IMR-90 (cell line): Measurements from ENCODE around the gene SLC33A1. TPM values are rescaled to one million over a fixed set of nuclear protein-coding genes. Genes with fewer than 3 reads are reported as not detected.

ENCODE experiments used
- CHD1 ChIP-seq: IDR thresholded peaks from 2 replicates; pipeline ENCODE4 v1.6.1; 2012; ENCODE audit warnings: low read depth, low read length, improper control_type of control experiment
- MAFK ChIP-seq: IDR thresholded peaks from 2 replicates; pipeline ENCODE4 v1.6.1; 2012; ENCODE audit warnings: low read depth, low read length, improper control_type of control experiment
- NFE2L2 ChIP-seq: fragments of 150-350 bp; IDR thresholded peaks from 2 replicates; pipeline ENCODE4 v1.6.1; 2016; ENCODE audit warnings: low read depth, mild to moderate bottlenecking, low read length
- USF2 ChIP-seq: fragments of 150-350 bp; IDR thresholded peaks from 2 replicates; pipeline ENCODE4 v1.6.1; 2017; ENCODE audit warnings: mild to moderate bottlenecking, antibody characterized with exemption, low read length, low read depth
- polyA plus RNA-seq, 3 experiments: library from polyadenylated mRNA; depleted of rRNA; stranded (reverse); fragments of >200 nt; gene quantifications; 2 replicates each; pipeline ENCODE4 v1.2.3, GENCODE V29; 2012; ENCODE audit warnings: low replicate concordance in 1 of 3
- total RNA-seq: library from RNA; depleted of rRNA; stranded (reverse); fragments of >200 nt; gene quantifications from 2 replicates; pipeline ENCODE4 v1.2.3, GENCODE V29; 2012

Gene SLC33A1
- total and polyA plus RNA-seq, 2 of the 4 experiments (the other 2 are of a cell fraction): 12.9 to 32.4 TPM

GRCh38 chr3:155870133-155870944 lies 16.1 kb upstream of the SLC33A1 start, which contains the start of gene GMPS (continued):
- TF ChIP-seq USF2: no peak
- no peak for TF ChIP-seq NFE2L2
- TF ChIP-seq MAFK: no peak
- no peak for TF ChIP-seq CHD1
